ENCODE data around the gene RYK.

RYK gene

DNA sequence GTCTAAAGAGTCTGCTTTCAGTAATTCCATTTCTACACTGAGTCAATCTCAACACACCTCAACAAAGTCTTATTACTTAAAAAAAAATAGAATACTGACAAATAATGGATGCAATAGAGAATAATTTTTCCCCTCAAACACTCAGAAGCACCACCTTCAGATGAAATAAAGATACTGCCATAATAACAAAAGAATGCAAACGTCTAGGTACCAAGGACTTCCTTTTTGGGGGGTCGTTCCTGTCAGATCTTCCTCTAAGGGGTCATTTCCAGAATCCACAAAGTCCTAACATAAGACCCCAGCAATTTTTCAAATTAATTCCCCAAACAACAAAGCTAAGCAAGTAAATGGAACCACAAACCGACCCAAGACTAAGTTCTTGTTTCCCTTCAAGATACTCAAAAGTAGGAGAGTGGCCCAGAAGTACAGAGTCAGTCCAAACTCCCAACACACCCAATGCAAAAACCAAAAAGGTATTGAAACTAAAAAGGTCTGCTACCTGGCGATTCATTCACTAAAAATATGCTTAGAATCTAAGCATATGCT lies 1.3 kb downstream of the RYK start:
- peak overlapping the region; percentile 78 for H3K4me2 ChIP-seq (ENCODE audit: insufficient read depth, low read length)
- H3K4me1 ChIP-seq (ENCODE audit: insufficient read depth, low read length) = peaks cover 51% of the 10 kb centered on the region
- TF ChIP-seq, protein P1, sequence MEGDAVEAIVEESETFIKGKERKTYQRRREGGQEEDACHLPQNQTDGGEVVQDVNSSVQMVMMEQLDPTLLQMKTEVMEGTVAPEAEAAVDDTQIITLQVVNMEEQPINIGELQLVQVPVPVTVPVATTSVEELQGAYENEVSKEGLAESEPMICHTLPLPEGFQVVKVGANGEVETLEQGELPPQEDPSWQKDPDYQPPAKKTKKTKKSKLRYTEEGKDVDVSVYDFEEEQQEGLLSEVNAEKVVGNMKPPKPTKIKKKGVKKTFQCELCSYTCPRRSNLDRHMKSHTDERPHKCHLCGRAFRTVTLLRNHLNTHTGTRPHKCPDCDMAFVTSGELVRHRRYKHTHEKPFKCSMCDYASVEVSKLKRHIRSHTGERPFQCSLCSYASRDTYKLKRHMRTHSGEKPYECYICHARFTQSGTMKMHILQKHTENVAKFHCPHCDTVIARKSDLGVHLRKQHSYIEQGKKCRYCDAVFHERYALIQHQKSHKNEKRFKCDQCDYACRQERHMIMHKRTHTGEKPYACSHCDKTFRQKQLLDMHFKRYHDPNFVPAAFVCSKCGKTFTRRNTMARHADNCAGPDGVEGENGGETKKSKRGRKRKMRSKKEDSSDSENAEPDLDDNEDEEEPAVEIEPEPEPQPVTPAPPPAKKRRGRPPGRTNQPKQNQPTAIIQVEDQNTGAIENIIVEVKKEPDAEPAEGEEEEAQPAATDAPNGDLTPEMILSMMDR (IDR thresholded peaks at IDR 0.05; ENCODE audit: borderline replicate concordance, extremely low read depth, low read length, poor library complexity, severe bottlenecking) = no peak
- TF ChIP-seq EZH2 (IDR thresholded peaks at IDR 0.05; ENCODE audit: borderline replicate concordance, low read depth, low read length, severe bottlenecking) = no peak
- peak overlapping the region; percentile 23; the same call in 1 of the 2 replicates for H3K27ac ChIP-seq (ENCODE audit: low read length)
- no peaks in the 10 kb centered on the region for H3K9me3 ChIP-seq (ENCODE audit: insufficient read depth, low read length, severe bottlenecking)
- ATAC-seq (ENCODE audit: insufficient read depth, low read depth) = 0 out of 3 replicates have a peak, but pooled peaks have one; percentile 6
- H4K20me1 ChIP-seq (ENCODE audit: insufficient read depth, low read length) = peaks cover 30% of the 10 kb centered on the region
- H3K36me3 ChIP-seq (ENCODE audit: insufficient read depth, low read length) = no peaks in the 10 kb centered on the region
- H3K9ac ChIP-seq (ENCODE audit: low read depth, low read length) = peak overlapping the region; percentile 78
- peak overlapping the region; percentile 59 to 93; a peak in 3 of 4 replicates for H3K4me3 ChIP-seq (ENCODE audit: low read depth in 1 of 2, low read length in 2 of 2)
- no peak overlapping the region for H2AFZ ChIP-seq (ENCODE audit: low read depth, low read length)
- H3K27me3 ChIP-seq (ENCODE audit: insufficient read depth, low read length, poor library complexity) = no peaks in the 10 kb centered on the region
- DNase-seq = no peak
- H3K79me2 ChIP-seq (ENCODE audit: insufficient read depth, low read length) = peaks cover 64% of the 10 kb centered on the region

DNA sequence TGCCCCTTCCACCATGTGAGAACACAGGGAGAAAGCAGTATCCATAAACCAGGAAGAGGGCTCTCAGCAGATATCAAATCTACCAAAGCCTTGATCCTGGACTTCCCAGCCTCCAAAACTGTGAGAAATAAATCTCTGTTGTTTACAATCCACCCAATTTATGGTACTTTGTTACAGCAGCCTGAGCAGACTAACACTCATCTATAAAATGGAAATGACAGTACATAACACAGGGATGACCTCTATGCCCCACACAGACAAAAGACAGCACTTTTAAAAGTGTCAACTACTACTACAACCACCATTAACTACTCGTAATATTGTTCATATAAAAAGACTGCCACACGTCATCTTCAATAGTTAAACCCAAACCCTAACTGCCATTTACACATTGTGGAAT lies 5.7 kb downstream of the RYK start:
- no peaks in the 10 kb centered on the region for H3K27me3 ChIP-seq (ENCODE audit: insufficient read depth, low read length, poor library complexity)
- H3K27ac ChIP-seq (ENCODE audit: low read length) = no peak overlapping the region
- H3K79me2 ChIP-seq (ENCODE audit: insufficient read depth, low read length) = peaks cover 99% of the 10 kb centered on the region
- ATAC-seq (ENCODE audit: insufficient read depth, low read depth) = no peak
- no peak for DNase-seq
- H3K4me2 ChIP-seq (ENCODE audit: insufficient read depth, low read length) = no peak overlapping the region
- H2AFZ ChIP-seq (ENCODE audit: low read depth, low read length) = no peak overlapping the region
- no peak for TF ChIP-seq EZH2 (IDR thresholded peaks at IDR 0.05; ENCODE audit: borderline replicate concordance, low read depth, low read length, severe bottlenecking)
- TF ChIP-seq, protein P1 (IDR thresholded peaks at IDR 0.05; ENCODE audit: borderline replicate concordance, extremely low read depth, low read length, poor library complexity, severe bottlenecking) = no peak
- H3K4me1 ChIP-seq (ENCODE audit: insufficient read depth, low read length) = peaks cover 26% of the 10 kb centered on the region
- no peaks in the 10 kb centered on the region for H3K9me3 ChIP-seq (ENCODE audit: insufficient read depth, low read length, severe bottlenecking)
- H3K36me3 ChIP-seq (ENCODE audit: insufficient read depth, low read length) = no peaks in the 10 kb centered on the region
- peaks cover 66% of the 10 kb centered on the region for H4K20me1 ChIP-seq (ENCODE audit: insufficient read depth, low read length)
- no peak overlapping the region for H3K9ac ChIP-seq (ENCODE audit: low read depth, low read length)
- no peak overlapping the region for H3K4me3 ChIP-seq (ENCODE audit: low read depth in 1 of 2, low read length in 2 of 2)

DNA sequence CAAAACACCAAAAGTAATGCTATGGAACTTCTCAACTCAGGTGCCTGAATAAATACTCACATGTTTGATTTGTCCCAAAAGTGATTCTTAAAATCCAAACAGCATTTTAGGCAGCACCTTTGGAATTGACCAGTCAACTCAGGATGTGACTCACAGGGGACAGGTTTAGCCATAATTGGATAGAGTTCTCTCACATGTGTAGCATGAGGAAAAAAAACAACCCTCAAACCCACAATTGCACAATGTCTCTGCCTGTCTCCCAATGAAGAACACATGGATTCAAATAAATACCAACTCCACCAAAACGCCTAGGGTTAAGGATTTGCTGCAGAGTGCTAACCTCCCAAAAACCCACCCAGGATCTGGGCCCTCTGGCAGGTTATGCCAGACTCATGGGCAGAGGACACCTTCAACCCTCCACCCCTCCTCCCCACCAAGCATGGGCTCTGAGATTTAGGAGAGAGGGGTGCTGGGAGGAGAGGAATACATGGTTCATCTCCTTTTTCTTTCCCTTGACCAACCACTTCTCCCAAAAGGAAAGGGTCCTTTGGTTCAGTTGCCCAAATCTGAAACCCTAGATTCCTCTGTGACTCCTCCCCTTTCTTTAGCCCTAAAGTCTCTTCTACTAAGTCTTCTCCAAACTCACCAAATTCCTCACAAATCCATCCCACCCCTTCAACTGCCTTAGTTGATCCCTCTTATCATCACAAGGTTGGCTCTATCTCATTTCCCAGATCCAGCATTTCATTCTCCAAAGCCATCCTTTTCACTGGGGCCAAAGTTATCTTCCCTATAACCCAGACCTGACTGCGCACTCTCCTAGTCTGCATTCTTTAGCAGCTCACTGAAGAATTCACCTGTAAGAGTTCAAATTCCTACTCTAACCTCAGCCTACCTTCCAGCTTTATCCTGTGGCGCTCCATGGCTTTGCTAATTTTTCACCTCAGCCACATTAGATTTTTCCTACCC lies 7.7 kb downstream of the RYK start:
- H3K4me2 ChIP-seq (ENCODE audit: insufficient read depth, low read length) = peak overlapping the region; percentile 5; the same call in 1 of the 2 replicates
- no peak overlapping the region for H2AFZ ChIP-seq (ENCODE audit: low read depth, low read length)
- H3K27me3 ChIP-seq (ENCODE audit: insufficient read depth, low read length, poor library complexity) = no peaks in the 10 kb centered on the region
- H3K4me3 ChIP-seq (ENCODE audit: low read depth in 1 of 2, low read length in 2 of 2) = no peak overlapping the region
- peaks cover 99% of the 10 kb centered on the region for H3K79me2 ChIP-seq (ENCODE audit: insufficient read depth, low read length)
- H4K20me1 ChIP-seq (ENCODE audit: insufficient read depth, low read length) = peaks cover 76% of the 10 kb centered on the region
- ATAC-seq (ENCODE audit: insufficient read depth, low read depth) (no peak), DNase-seq (no peak)
- H3K4me1 ChIP-seq (ENCODE audit: insufficient read depth, low read length) = peaks cover 7% of the 10 kb centered on the region
- no peaks in the 10 kb centered on the region for H3K9me3 ChIP-seq (ENCODE audit: insufficient read depth, low read length, severe bottlenecking)
- H3K36me3 ChIP-seq (ENCODE audit: insufficient read depth, low read length) = no peaks in the 10 kb centered on the region
- no peak overlapping the region for H3K27ac ChIP-seq (ENCODE audit: low read length)
- no peak overlapping the region for H3K9ac ChIP-seq (ENCODE audit: low read depth, low read length)
- no peak for TF ChIP-seq EZH2 (IDR thresholded peaks at IDR 0.05; ENCODE audit: borderline replicate concordance, low read depth, low read length, severe bottlenecking)
- TF ChIP-seq, protein P1 (IDR thresholded peaks at IDR 0.05; ENCODE audit: borderline replicate concordance, extremely low read depth, low read length, poor library complexity, severe bottlenecking) = no peak
